H9 (cell line): ENCODE data around the gene BTG4. TPM values are rescaled to one million over a fixed set of nuclear protein-coding genes. Genes with fewer than 3 reads are reported as not detected.

Experiments used
- DNase-seq: peaks from one replicate; pipeline ENCODE4 v3.0.0-alpha.2; 2017
- H2AFZ ChIP-seq: one replicate; pipeline ENCODE4 v1.6.1; 2013; ENCODE audit warnings: mild to moderate bottlenecking, low read length, control low read depth, moderate library complexity
- H2AK5ac ChIP-seq: 2 replicates; pipeline ENCODE4 v1.6.1; 2013; ENCODE audit warnings: low read length, control low read depth, mixed read lengths; ENCODE audit not compliant: insufficient read length
- H2BK120ac ChIP-seq: one replicate; pipeline ENCODE4 v1.6.1; 2013; ENCODE audit warnings: low read depth, mild to moderate bottlenecking, low read length, control low read depth, inconsistent platforms; ENCODE audit not compliant: poor library complexity, severe bottlenecking
- H2BK12ac ChIP-seq: 2 replicates; pipeline ENCODE4 v1.6.1; 2013; ENCODE audit warnings: low read length, control low read depth, mixed read lengths, low read depth; ENCODE audit not compliant: insufficient read length
- H2BK15ac ChIP-seq: 2 replicates; pipeline ENCODE4 v1.6.1; 2013; ENCODE audit warnings: low read depth, low read length, control low read depth
- H2BK20ac ChIP-seq: one replicate; pipeline ENCODE4 v1.6.1; 2013; ENCODE audit warnings: low read depth, mild to moderate bottlenecking, low read length, control low read depth, inconsistent platforms; ENCODE audit not compliant: poor library complexity, severe bottlenecking
- H2BK5ac ChIP-seq: 2 replicates; pipeline ENCODE4 v1.6.1; 2013; ENCODE audit warnings: low read length, control low read depth, mixed read lengths; ENCODE audit not compliant: insufficient read length
- H3K14ac ChIP-seq: 2 replicates; pipeline ENCODE4 v1.6.1; 2013; ENCODE audit warnings: low read length, control low read depth; ENCODE audit not compliant: insufficient read depth
- H3K18ac ChIP-seq: 2 replicates; pipeline ENCODE4 v1.6.1; 2013; ENCODE audit warnings: low read depth, mild to moderate bottlenecking, mixed read lengths, low read length, control low read depth; ENCODE audit not compliant: insufficient read length
- H3K23ac ChIP-seq: 2 replicates; pipeline ENCODE4 v1.6.1; 2013; ENCODE audit warnings: low read length, control low read depth, mixed read lengths, low read depth; ENCODE audit not compliant: insufficient read length
- H3K23me2 ChIP-seq: 2 replicates; pipeline ENCODE4 v1.6.1; 2013; ENCODE audit warnings: low read depth, mild to moderate bottlenecking, mixed read lengths, low read length, control low read depth; ENCODE audit not compliant: insufficient read length, poor library complexity, severe bottlenecking
- H3K27ac ChIP-seq: 2 replicates; pipeline ENCODE4 v1.5.1; 2013; ENCODE audit warnings: low read length, control low read depth, mixed read lengths, low read depth; ENCODE audit not compliant: insufficient read length
- H3K27me3 ChIP-seq: 2 replicates; pipeline ENCODE4 v1.6.1; 2013; ENCODE audit warnings: low read length, control low read depth, inconsistent platforms; ENCODE audit not compliant: insufficient read depth
- H3K4ac ChIP-seq: 2 replicates; pipeline ENCODE4 v1.6.1; 2013; ENCODE audit warnings: low read depth, mild to moderate bottlenecking, control low read depth, inconsistent platforms, low read length, moderate library complexity
- H3K4me1 ChIP-seq: 2 replicates; pipeline ENCODE4 v1.6.1; 2013; ENCODE audit warnings: low read length, control low read depth, inconsistent platforms; ENCODE audit not compliant: insufficient read depth
- H3K4me2 ChIP-seq: 2 replicates; pipeline ENCODE4 v1.6.1; 2013; ENCODE audit warnings: low read length, control low read depth, mixed read lengths; ENCODE audit not compliant: insufficient read length, insufficient read depth
- H3K56ac ChIP-seq: 2 replicates; pipeline ENCODE4 v1.6.1; 2013; ENCODE audit warnings: low read depth, mild to moderate bottlenecking, mixed read lengths, low read length, control low read depth; ENCODE audit not compliant: insufficient read length
- H3K79me1 ChIP-seq: 2 replicates; pipeline ENCODE4 v1.6.1; 2013; ENCODE audit warnings: low read depth, mild to moderate bottlenecking, moderate library complexity, low read length, control low read depth, inconsistent platforms; ENCODE audit not compliant: insufficient read depth, poor library complexity, severe bottlenecking
- H3K79me2 ChIP-seq: 2 replicates; pipeline ENCODE4 v1.6.1; 2013; ENCODE audit warnings: low read length, control low read depth, inconsistent platforms; ENCODE audit not compliant: insufficient read depth
- H3K9ac ChIP-seq: 2 replicates; pipeline ENCODE4 v1.6.1; 2013; ENCODE audit warnings: low read length, control low read depth, mixed read lengths; ENCODE audit not compliant: insufficient read length; ENCODE audit errors: extremely low read depth
- H3K9me3 ChIP-seq: one replicate; pipeline ENCODE4 v1.6.1; 2013; ENCODE audit warnings: low read depth, low read length, inconsistent platforms; ENCODE audit not compliant: control insufficient read depth
- H3T11ph ChIP-seq: one replicate; pipeline ENCODE4 v1.6.1; 2013; ENCODE audit warnings: mild to moderate bottlenecking, low read length, control low read depth, inconsistent platforms
- H4K20me1 ChIP-seq: one replicate; pipeline ENCODE4 v1.6.1; 2013; ENCODE audit not compliant: control insufficient read depth, insufficient read length, insufficient read depth
- H4K5ac ChIP-seq: 2 replicates; pipeline ENCODE4 v1.6.1; 2013; ENCODE audit warnings: low read depth, mild to moderate bottlenecking, mixed read lengths, low read length, control low read depth; ENCODE audit not compliant: insufficient read length
- H4K8ac ChIP-seq: replicated peaks from 2 replicates; pipeline ENCODE4 v1.6.1; 2013; ENCODE audit warnings: low read length, control low read depth, mixed read lengths, low read depth; ENCODE audit not compliant: insufficient read length
- H4K91ac ChIP-seq: 2 replicates; pipeline ENCODE4 v1.6.1; 2013; ENCODE audit warnings: low read depth, mild to moderate bottlenecking, moderate library complexity, mixed read lengths, low read length, control low read depth; ENCODE audit not compliant: insufficient read length
- H3K27ac Mint-ChIP-seq, 3 experiments: 2 replicates in 2 of 3; 3 replicates in 1 of 3; pipeline ENCODE4 v1.8.0; 2020 to 2021; ENCODE audit warnings: mixed read lengths in 3 of 3, mild to moderate bottlenecking in 1 of 3, moderate library complexity in 1 of 3
- H3K27me3 Mint-ChIP-seq: 2 replicates; pipeline ENCODE4 v1.8.0; 2021; ENCODE audit warnings: low read depth, mild to moderate bottlenecking, moderate library complexity, mixed read lengths
- H3K36me3 Mint-ChIP-seq, 3 experiments: 2 replicates in 2 of 3; 3 replicates in 1 of 3; pipeline ENCODE4 v1.8.0; 2020 to 2021; ENCODE audit warnings: low read depth in 3 of 3, mixed read lengths in 3 of 3; ENCODE audit not compliant: insufficient read depth in 1 of 3
- H3K4me1 Mint-ChIP-seq, 2 experiments: 2 replicates each; pipeline ENCODE4 v1.8.0; 2020; ENCODE audit warnings: mixed read lengths in 2 of 2
- H3K4me3 Mint-ChIP-seq, 2 experiments: 2 replicates in 1 of 2; 3 replicates in 1 of 2; pipeline ENCODE4 v1.8.0; 2020 to 2021; ENCODE audit warnings: mild to moderate bottlenecking in 2 of 2, mixed read lengths in 2 of 2, moderate library complexity in 1 of 2
- H3K9me3 Mint-ChIP-seq, 2 experiments: 2 replicates in 1 of 2; 3 replicates in 1 of 2; pipeline ENCODE4 v1.8.0; 2020; ENCODE audit warnings: mild to moderate bottlenecking in 2 of 2, mixed read lengths in 2 of 2, moderate library complexity in 1 of 2
- CTCF ChIP-seq: fragments of 200-600 bp; sonication (generic); conservative IDR thresholded peaks from 3 replicates; pipeline ENCODE4 v1.8.0; 2021; ENCODE audit warnings: antibody characterized with exemption, mild to moderate bottlenecking
- WGBS: extraction: QIAGEN DNeasy Blood & Tissue Kit; methylation state at CpG from one replicate; pipeline ENCODE4 v1.1.7; 2013; ENCODE audit warnings: missing lambda C conversion rate, low lambda C conversion rate, mixed read lengths; ENCODE audit not compliant: insufficient read length; ENCODE audit errors: extremely low coverage; 5-methylcytosine and 5-hydroxymethylcytosine counted together
- total RNA-seq: library from RNA; stranded (reverse); gene quantifications from 2 replicates; pipeline ENCODE4 v1.2.1, GENCODE V29; 2021

Gene BTG4
- total RNA-seq, 1 experiment from 2014 or later = not detected

DNA sequence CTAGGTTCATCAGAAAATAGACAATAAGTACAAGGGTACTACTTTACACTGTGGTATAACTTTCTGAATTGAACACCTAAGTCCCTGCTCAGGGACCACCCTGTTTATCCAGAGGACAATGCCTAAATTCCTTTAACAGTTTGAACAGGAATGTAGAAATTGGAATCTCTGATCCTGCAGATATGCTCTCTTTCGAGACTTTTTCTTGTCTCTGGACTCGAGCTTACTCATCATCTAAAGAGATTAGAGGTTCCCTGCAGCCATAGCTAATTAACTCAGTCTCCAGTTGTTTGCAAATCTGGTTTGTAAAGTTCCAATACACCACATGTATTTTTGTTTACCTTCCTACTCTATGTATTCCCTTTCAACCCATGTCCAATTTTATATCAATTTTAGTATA lies 3.4 kb upstream of the BTG4 start:
- peaks cover 15% of the 10 kb centered on the region for H3K23me2 ChIP-seq
- peaks cover 3% of the 10 kb centered on the region; the same call in 1 of the 2 replicates for H3K4me1 ChIP-seq
- no peaks in the 10 kb centered on the region for H3K9me3 ChIP-seq
- H2BK12ac ChIP-seq = no peak overlapping the region
- no peak overlapping the region for H3T11ph ChIP-seq
- H3K9me3 Mint-ChIP-seq = no peaks in the 10 kb centered on the region; a peak in 1 of 5 replicates
- H3K79me2 ChIP-seq = no peaks in the 10 kb centered on the region
- TF ChIP-seq CTCF = no peak
- no peak overlapping the region for H2BK20ac ChIP-seq
- peaks cover 44% of the 10 kb centered on the region for H3K27me3 Mint-ChIP-seq
- H4K91ac ChIP-seq = no peak overlapping the region
- no peak overlapping the region for H2BK120ac ChIP-seq
- H4K20me1 ChIP-seq = no peaks in the 10 kb centered on the region
- H3K18ac ChIP-seq = no peak overlapping the region
- no peaks in the 10 kb centered on the region for H3K36me3 Mint-ChIP-seq
- H3K4me1 Mint-ChIP-seq = peaks cover 7 to 14% of the 10 kb centered on the region in 2 experiments
- peaks cover 13% of the 10 kb centered on the region; the same call in 1 of the 2 replicates for H3K27me3 ChIP-seq
- no peak for DNase-seq
- no peak overlapping the region for H4K5ac ChIP-seq
- H2BK15ac ChIP-seq = no peak overlapping the region
- no peak overlapping the region for H4K8ac ChIP-seq
- no peak overlapping the region for H3K4ac ChIP-seq
- no peak overlapping the region for H2BK5ac ChIP-seq
- no peak overlapping the region for H2AFZ ChIP-seq
- H3K27ac ChIP-seq = no peak overlapping the region
- H2AK5ac ChIP-seq = no peak overlapping the region
- no peak overlapping the region for H3K14ac ChIP-seq
- no peak overlapping the region for H3K27ac Mint-ChIP-seq
- no peak overlapping the region for H3K9ac ChIP-seq
- H3K4me3 Mint-ChIP-seq = no peak overlapping the region
- H3K4me2 ChIP-seq = no peak overlapping the region
- no peaks in the 10 kb centered on the region for H3K79me1 ChIP-seq
- H3K56ac ChIP-seq = no peak overlapping the region
- no CpG with 5 or more reads among the region's 2 CpGs for WGBS
- H3K23ac ChIP-seq = no peak overlapping the region
